Right lung (tissue), 5 donors: ENCODE results near the gene UROC1. TPM values are rescaled to one million over a fixed set of nuclear protein-coding genes. Genes with fewer than 3 reads are reported as not detected.

ENCODE experiments used
- DNase-seq, 2 donors: peaks; one replicate each; pipeline ENCODE4 v3.0.0-alpha.2; 2013
- polyA plus RNA-seq, 5 donors: library from polyadenylated mRNA; unstranded; fragments of 120-200 nt; gene quantifications; one replicate each; pipeline versions ENCODE4 v1.2.1 to v1.2.3, GENCODE V29; 2013; ENCODE audit warnings: inconsistent platforms in 1 of 5, low replicate concordance in 1 of 5; ENCODE audit not compliant: insufficient read length in 5 of 5, insufficient read depth in 1 of 5

Gene UROC1
- polyA plus RNA-seq, 5 donors: 0.08 to 0.23 (median 0.17) TPM; not detected in 1

DNA sequence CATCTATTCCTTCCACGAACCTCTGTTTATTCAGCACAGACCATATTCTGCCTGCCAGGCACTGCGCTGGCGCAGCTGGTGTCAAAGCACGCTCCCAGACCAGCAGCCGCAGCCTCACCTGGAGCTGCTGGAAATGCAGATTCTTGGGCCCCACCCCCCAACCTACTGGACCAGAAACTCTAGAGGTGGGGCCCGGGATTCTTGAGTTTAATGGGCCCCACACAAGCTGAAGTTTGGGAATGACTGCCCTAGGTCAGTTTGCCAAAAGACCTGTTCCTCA lies 13.4 kb upstream of the UROC1 start:
- DNase-seq: no peak

DNA sequence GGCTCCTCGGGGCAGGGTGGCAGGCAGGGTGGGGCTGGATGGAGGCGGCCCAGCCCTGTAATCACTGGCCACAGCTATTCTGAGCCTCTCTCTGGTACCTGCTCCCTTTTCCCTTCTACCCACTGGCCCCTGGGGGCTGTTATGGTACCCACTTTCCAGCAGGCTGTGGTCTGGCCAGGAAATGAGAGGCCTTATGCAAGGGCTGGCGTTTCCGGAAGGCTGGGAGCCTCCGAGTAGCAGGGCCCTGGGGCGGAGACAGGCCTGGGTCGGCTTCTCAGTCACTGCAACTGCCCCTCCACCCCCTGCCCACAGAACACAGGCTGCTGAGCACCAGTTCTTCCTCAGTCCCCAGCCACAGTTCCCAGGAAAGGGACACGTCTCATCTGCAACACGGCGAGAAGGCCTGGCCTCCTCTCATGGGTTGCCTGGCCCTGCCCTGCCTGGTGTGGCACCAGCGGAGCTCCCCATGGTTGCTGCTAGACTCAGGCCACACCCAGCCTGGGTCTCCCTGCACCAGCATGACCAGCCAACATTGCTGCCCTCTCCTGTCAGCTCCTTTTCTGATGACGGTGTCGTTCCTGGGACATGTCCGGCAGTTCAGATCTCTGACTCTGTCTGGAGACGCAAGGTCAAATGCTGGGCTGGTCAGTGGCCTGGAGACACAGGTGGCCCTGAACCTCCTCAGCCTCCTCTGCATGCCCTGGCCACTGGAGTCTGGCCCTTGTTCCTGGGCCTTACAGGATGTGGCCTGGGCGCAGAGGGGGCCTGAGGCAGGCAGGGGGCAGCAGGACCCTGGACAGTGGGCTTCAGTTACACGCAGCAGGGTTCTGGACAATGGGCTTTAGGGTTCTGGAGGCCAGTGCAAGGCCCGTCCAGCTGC lies 12.8 kb upstream of the UROC1 start:
- DNase-seq: no peak

DNA sequence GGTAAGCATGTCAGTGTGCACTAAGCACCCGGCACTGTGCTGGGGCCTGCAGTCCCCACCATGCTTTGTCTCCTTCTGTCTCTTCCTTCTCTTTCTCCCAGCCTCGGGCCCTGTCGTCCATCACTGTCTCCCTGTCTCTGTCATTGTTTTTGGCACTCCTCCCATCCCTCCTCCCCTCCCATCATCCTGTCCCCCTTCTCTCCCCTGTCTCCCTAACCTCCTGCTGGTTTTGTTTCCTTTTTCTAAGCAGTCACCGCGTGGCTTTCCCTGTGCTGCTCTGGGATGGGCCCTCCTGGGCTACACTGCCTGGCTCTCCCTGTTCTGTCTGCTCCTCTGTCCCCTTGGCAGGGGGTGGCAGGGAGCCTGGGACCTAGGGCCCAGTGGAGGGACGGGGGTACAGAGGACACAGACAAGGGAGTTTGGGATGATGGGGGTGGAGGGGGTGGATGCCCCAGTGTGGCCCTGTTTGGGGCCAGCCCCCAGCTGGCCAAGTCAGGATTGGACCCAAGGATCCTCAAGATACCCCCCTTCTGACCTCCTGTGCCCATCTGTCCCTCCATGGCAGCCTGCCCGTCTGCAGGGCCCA lies 12.1 kb upstream of the UROC1 start:
- no peak for DNase-seq

DNA sequence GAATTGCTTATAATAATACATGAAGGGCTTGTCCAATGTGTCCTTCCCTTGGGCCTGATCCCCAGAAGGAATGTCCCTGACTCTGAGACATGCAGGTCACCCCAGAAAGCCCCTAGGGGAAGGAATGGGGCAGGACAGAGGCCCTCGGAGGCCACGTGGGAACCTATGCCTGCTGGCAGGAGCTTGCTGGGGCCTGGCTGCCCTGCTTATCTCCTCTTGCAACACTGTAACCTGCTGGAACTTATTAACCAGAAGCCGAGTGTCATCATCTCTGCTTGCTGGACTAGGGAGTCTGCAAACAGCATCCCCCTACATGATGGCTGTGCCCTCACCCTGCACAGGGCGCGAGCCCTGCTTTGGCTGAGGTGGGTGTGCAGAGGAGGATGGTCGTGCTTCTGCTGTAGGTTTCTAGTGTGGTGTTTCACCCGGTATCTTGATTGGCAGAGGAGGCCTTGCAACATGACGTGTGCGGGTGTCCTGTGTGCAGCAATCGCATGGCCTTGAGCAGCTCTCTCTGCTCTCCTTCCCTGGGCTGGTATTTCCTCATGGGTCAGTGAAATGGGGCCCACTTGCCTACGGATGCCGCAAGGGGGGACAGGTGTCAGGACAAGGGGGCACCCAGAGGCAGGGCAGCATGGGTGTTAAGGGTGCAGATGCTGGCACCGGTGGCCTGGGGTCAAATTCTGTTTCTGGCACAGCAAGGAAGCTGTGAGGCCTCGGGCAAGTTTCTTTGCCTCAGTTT lies 11.4 kb upstream of the UROC1 start:
- DNase-seq: no peak

DNA sequence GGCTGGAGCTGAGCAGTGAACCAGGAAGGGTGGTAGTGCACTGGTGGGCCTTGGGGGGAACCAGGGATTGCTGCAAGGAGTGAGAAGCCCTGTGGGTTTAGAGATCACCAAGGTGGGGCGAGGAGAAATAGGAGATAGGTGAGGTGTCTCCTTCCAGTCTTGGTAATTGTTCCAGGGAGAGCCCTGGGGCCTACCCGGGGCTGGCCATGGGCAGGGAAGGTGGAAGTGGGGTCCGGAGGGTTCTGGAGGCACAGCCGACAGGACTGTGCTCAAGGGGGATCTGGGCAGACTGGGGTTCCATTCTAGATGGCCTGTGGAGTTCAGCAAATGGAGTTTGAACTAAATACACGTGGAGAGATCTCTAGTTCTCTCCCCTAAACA lies 10.8 kb upstream of the UROC1 start:
- no peak for DNase-seq

DNA sequence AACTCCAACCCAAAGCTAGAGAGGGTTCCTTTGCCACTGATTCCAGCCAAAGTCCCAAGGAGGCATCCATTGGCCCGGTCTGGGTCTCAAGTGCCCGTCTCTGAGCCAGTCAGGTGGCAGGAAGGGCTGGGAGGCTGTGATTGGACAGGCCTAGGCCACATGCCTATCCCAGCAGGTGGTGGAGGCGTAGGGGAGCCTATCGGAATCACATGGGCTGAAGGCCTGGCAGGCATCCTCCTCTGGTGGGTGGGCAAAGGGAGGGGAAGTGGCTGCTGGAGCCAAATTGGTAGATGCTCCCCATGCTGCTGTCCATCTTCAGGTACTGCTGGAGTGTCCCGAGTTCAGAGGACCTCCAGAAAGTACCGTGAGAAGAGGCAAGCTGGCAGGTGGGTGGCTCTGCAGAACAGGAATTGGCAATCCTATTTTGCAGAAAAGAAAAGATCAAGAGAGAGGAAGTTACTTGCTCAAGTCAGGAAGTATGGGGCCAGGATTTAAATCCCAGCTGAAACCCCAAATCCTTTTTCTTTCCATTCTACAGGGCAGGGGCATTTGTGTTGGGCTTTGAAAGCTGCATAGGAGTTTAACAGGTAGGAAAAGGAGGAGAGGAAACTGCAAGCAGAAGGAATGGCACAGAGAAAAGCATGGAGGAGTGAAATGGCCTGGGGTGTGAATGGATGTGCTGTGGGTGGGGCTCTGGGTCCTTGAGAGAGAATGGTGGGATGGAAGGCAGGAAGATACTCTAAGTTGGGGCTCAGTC lies 10.1 kb upstream of the UROC1 start:
- no peak for DNase-seq

DNA sequence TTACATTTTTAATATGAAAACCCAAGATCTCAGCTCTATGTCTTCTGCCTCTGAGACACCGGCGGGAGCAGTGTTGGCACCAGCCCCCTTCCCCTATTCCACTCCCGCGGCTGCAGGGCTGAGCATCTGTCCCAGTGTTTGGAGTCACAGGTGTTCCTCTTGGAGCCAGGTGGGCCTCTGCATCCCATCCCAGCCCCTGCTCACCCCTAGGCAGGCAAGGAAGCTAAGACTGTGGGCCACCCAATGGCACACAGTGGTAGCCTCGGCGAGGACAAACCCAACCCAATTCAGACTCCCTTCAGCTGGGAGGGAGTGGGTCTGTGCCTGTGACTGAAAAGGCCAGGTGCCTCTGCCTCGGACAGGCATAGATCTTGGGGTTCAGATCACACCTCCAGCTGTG lies 9.4 kb upstream of the UROC1 start:
- DNase-seq: no peak

DNA sequence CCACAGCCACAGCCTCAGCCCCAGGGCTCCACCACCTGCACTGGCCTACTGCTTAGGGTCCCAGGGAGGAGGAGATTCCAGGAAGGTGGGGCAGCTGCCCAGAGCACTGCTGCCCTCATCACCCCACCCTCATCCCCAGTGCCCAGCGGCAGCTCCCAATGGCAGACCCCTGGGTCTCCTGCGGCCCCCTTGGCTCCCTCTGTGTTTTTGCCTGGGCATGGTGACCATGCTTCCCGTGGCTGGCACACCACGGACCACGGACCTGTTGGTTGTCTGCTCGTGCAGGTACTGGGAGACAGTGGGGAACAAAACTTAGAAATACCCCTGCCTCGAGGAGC lies 9.1 kb upstream of the UROC1 start:
- DNase-seq: no peak

DNA sequence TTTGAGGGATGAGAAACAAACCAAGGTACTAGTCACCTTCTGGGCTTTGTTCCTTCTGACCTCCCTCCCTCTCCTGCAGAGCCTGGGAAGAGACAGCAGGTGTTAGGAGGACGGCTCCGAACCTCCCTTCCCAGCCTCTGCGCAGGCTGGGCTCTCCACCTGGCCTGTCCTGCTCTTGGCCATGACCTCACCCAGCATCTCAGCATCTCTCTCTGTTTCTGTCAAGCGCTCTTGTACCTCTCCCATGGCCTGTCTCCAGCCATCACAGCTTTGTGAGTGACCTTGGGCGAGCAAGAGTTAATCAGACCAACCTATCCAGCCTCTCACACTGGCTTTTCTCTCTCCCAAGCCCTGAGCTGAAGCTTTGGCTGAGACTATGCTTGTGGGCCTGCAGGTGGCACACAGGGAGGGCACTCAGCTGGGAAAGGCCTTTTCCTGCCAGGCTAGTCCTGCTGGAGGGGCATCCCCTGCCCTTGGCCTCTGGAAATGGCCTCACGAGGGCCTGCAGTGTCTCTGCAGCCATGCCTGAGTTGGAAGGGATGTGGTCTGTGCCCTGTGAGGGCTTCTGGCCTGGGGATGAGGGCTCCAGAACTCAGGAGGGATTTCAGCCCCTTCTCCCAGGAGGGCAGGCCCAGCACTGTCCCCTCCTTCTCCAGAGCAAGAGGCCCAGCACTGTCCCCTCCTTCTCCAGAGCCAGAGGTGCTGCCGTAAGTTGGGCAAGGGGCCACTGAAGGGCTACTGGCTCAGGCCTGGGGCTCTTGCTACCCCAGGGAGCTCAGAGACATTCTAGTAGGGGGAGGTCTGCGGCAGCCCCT lies 8.5 kb upstream of the UROC1 start:
- DNase-seq: no peak

DNA sequence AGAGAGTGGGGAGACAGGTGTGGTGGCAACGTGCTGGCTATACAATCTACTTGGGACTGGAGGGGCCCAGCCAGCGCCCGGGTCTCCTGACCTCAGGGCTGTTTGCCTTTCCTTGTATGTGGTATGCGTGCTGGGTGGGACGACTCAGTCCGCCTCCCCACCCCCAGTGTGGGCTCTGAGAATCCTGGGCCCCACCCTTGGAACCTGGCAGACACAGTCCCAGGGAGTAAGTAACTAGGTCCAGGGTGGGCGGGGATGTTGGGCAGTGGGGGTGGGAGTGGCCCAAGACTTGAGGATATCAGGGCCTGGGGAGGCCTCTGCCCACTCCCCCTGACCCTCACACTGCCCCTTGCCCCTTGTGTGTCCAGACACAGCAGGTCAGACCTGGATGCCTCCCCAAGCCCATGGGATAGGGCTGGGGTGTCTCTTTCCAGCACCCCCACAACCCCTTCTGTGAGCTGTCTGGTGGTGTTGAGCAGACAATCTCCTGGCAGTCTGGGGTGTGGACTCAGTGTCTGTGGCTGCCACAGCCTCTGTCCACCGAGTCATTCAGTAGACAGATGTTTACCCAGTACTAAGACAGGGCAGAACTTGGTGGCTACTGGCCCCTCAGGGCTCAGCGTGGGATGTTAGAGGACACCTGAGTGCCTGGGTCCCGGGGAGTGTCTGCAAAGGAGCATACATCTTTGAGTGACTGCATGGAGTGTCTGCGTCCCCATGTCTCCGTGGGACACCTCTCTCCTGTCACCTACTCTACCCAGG lies 7.7 kb upstream of the UROC1 start:
- no peak for DNase-seq

DNA sequence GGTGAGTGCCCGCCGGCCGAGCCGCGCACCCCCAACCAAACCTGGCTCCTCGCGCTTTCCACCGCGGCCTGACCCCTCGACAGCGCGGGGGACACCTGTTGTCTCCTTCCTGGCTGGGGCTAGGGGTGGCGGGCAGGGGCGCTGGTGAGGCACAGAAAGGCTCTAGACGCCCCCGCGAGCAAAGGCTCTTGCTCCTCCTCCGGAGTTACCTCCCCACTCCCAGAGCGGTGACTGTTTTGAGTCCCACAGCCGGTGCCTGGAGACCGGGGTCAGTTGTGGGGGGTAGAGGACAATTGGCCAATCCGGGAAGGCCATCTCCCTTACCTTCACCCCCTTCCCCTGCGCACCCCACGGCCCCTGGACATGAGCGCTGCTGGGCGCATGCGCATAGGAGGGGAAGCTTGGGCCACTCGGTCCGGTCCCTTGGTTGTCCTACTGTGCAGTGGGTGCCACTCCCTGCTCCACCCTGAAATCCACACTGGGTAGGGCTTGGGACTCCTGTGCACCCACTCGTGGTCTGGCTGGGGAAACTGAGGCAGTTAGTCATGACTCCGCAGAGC lies 6.9 kb upstream of the UROC1 start:
- DNase-seq: no peak

DNA sequence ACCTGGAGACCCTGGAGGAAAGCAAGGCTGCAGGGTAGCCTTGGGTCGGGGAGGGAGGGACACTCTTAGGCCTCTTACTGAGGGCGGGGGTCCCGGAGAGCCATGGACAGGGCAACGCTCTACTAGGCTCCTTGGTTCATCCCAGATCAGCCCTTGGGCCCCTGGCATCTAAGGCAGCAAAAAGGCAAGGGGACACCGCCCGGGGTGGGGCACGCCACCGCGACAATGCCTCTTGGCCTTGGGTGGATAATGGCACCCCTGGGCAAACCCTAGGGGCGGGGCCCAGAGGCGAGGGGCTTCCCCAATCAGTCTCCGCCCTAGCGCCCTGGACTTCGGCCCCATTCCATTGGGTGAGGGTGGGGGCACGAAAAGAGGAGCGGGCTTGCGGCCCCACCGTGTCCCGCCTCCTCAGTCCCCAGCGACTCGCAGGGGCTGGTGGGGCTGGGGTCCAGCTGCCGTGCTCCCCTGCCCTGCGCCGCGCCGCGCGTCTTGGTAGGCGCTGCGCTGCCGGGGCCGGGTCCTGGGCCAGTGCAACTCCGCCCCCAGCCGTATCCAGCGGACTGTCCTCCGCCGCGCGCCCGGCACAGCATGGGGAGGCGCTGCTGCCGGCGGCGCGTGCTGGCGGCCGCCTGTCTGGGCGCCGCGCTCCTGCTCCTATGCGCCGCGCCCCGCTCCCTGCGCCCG lies 6.3 kb upstream of the UROC1 start, which contains the start of gene CHST13:
CHST13 (plus strand) TSS at position 411 of the 684 bp plus-strand sequence; CDS start at position 589, 178 bp downstream.
- peak in 1 of 2 donors; percentile 19 for DNase-seq

DNA sequence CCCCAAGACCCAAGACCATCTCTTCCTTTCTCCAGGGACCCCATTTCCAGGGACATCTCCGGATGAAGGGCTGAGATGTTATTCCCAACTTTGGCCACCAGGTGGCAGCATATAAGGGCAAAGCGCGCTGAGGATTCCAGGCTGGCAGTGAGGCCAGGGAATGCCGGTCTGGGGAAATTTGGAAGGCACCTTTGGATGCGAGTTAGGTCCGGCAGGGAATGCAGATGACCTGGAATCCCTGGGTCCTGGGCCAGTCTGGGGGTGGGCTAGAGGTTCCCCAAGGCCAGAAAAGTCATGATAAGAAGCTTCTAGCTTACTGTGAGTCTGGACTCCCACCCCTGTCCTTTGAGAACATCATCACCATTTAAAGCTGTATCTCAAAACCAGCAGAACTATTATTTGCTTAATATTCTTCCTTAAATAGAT lies 4.8 kb upstream of the UROC1 start:
- DNase-seq: peak in 1 of 2 donors; percentile 45

DNA sequence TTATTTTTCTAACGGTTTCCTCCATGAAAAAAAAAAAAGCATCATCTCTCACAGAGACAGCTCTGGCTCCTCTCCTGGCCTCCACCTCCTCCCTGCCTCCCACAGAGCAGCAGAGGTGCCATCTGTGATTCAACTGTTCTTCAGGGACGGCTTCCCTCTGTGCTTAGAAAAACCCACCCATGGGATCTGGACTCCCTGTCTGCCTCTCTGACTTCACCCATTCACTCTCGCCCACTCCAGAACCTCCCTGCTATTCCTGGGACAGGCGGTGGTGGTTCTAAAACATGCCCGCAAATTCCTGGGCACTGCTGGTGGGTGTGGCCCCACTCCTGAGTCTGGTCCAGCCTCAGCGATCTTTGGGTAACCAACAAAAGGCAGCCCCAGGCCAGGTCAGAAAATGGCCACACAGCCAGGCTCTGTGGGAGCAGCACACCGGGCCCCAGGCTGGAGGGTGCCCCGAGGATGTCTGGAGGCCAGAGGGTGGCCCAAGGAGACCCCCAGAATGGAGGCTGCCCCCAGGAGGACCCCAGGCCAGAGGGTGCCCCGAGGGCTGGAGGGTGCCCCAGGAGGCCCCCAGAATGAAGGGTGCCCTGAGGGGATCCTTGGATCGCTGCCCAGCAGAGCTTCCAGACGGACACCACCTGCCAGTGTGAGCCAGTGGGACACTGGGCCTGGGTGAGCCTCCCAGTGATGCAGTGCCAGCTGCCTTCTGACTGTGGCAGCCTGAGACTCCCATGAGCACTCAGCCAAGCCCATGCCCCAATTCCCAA lies 3.7 kb upstream of the UROC1 start:
- DNase-seq: no peak

DNA sequence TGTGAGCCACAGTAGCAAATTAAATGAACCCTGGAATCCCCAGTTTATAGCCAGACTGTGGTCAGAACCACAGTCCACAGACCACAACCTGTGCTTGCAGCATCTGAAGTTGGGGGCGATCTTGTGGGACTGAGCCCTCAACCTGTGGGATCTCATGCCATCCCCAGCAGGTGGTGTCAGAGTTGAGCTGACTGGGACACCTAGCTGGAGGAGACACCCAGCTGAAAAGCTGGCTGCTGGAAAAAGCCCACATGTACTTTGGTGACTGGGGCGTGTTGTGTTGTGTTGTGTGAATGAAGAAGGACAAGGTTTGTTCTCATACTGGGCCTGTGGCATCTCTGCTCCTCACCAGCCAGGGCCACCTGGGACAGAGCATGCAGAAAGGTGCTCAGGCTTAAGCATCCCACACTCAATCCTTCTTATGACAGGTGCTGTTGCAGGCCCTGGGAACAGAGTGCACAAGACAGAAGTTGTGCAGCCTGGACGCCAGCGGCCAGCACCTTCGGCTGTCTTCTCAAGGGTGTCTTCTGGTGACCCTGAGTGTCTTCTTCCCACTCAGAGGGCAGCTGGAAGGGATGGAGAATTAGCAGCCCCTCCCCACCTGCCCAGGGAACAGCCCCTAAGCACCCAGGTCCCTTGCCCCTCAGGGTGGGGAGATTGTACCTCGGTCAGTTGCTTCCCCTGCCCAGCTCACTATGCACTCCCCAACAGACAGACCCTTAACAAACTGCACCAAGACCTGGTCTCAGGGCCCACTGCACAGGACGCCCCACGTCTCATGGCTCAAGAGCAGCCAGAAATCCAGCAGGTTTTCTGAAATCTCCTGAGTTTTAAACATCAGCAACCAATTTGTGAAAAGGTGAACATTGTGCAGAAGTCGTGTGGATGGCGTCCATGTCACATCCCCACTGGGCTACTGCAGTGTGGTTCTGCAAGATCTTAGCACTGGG lies 2.2 kb upstream of the UROC1 start:
- no peak for DNase-seq

DNA sequence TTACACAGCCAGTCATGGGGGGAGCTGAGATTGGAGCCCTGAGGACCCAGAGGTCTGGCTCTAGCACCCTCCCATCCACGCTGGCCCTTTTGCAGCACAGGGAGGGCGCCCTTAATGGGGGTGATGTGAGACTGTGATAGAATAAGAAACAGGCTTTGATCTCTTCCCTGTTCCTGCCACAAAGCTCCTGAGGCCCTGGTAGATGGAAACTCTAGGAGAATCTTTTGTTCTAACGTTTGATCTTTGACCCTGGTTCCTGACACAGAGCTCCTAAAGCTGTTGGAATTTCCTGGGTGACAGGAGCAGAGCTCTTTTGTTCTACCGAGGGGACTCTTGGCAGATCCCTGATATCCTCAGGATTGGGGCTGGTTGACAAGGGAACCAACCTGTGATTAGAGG lies 1.2 kb upstream of the UROC1 start:
- DNase-seq: no peak

DNA sequence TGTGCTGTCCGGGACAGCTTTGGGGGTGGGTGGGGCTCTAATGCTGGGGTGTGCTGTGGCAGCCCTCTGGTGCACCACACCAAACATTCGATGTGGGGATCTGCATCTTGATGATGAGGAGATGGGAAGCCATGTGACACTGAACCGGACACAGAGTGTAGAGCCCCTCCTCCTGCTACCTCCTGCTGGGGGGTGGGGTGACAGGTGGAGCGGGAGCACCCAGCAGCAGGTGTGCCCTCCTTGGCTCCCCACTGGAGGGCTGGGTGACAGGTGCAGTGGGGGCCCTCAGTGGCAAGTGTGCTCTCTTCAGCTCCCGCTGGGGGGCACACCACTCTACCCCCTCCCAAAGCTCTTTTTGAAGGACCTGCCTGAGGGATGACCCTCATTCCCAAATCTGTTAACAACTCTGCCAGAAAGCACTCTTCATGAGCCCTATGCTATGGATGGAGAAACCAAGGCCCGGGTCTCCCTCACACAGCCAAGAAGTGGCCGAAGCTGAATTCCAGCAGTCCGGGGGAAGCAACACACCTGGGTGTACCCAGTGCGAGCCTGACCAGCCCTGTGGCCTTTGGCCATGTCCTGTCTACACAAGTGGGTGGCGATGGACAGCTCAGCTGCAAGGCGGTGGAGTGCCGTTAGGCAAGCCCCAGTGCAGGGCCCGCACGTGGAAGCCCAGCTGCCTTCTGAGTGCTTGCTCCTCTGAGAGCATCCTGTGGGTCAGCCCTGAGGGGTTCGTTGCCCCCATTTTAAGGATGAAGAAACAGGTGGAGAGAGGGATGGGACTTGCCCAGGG lies 609 bp upstream of the UROC1 start:
- DNase-seq: no peak
